ENCODE data around the gene CTAGE4.
"Not testable (repeated sequence)": the region's sequence is repeated elsewhere in the genome, so short reads cannot be mapped to it uniquely, and the experiment has no call there.

Gene CTAGE4

DNA sequence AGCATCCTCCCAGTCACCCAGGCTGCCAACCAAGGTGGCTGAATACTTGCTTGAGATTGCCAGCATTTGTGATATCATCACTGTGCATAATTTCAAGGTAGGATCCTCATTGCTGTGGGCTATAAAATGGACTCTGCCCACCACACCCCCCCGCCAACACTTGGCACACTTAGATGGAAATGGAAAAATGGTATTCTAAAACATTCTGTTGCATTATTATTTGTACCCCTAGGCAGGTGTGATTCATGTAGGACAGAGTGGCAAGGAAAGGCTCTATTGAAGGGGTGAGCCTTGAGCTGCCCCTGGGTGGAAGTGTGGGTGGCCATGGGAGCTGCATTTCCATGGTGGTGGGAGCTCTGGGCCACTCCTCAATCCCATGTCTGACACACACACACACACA, 35.3 kb downstream of the CTAGE4 start:
- not testable (repeated sequence) for DNase-seq (ENCODE audit: low read depth in 2 of 2)

DNA sequence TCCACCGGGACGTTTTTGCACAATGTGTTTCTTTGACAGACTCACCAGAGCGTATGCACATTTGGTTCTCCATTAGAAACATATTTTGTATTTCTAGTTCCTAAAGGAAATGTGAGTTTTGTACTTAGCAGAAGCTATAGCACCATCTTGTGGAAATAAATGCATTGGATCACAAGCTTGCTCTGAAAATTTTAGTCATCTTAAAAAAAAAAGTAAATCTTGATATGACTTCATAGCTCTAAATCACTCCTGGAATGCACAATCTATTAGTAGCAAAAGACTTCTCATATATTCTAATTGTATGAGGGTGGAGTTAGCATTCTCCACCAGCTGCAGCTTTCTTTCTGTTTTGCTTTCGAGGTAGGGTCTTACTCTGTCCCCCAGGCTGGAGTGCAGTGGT, 35.9 kb downstream of the CTAGE4 start:
- not testable (repeated sequence) for DNase-seq (ENCODE audit: low read depth in 2 of 2)

DNA sequence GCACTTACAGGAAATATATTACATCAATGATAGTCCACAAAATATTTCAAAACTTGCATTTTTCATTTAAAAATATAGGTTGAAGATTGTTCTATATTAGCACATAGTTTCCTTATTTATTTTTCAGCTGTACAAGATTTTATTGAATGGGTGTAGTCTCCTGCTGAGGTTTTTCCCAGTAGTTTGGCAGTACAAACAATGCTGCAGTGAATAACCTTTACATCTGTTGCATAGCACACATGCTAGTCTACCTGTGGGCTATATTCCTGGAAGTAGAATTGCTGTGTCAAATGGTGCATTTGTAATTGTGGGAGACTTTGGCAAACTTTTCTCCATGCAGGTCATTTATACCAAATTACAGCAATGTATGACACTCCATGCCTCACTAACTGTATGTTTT, 37.3 kb downstream of the CTAGE4 start:
- DNase-seq (ENCODE audit: low read depth in 2 of 2): not testable (repeated sequence)

DNA sequence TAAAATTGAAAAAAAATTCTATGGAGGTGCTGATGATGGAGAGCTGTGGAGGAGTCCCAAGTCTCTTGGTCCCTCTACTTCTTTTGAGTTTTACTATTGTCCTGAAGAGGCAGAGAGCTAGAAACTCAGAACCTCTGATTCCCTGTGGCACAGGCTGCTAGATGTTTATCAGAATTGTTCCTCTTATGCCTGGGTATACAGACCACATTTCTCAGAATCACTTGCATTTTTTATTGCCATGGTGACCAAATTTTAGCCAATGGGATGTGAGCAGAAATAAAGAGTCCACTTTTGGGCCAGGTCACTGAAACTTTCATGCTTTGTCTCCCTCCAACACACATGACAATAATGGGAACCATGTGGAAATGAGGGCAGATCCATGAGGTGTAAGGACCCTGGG, 40.4 kb downstream of the CTAGE4 start:
- not testable (repeated sequence) for DNase-seq (ENCODE audit: low read depth in 2 of 2)

DNA sequence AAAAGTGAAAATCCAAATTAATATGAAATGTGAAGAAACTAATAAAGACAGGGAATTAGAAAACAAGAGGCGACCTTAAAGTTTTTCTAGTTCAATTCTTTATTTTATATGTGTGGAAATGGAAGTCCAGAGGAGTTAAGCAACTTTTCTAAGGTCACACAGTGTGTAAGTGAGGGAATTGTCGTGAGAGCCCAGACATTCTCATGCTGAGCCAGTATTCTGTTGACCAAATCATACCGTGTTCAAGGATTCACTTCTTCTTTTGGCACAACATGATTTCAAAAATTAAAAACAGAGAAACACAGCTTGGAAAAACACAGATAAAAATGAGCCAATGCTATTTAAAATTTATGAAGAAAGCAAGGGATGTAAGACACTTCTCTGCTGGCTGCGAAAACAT, 43.6 kb downstream of the CTAGE4 start:
- DNase-seq (ENCODE audit: low read depth in 2 of 2): not testable (repeated sequence)

DNA sequence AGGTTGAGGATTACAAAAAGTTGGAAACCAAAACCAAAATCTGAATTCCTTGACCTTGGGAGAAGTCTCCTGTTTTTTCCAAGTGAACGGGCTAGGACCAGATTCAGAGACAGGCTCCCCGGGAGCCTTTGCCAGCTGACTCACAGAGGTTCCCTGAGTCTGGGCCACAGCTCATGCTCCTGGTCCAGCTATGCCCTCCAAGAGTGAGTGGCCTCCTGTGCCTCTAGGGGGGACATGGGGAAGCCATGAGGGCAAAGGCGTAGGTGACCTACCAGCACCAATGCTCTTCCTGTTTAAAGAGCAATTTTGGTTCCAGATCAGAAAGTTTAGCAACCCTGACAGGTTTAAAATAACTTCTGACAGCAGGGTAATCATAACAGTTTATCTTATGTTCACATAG, 45.5 kb downstream of the CTAGE4 start:
- not testable (repeated sequence) for DNase-seq (ENCODE audit: low read depth in 2 of 2)

DNA sequence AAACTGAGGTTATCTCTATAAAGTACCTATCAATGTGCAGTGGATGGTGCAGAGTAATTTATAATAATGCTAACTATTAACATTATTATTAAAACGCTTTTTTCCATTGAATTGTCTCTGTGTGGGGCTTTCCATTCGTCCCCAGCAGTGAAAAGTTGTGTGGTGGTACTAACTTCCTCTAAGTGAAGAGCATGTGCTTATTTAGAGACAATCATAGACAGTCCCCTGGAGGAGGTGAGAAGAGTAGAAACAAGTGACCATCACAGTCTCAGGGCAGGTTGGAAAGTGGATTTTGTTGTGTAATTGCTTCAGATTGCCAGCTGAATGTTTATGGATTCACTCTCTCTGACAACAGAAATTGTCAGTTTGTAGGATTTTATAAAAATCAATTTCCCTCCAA, 47.8 kb downstream of the CTAGE4 start:
- not testable (repeated sequence) for DNase-seq (ENCODE audit: low read depth in 2 of 2)

DNA sequence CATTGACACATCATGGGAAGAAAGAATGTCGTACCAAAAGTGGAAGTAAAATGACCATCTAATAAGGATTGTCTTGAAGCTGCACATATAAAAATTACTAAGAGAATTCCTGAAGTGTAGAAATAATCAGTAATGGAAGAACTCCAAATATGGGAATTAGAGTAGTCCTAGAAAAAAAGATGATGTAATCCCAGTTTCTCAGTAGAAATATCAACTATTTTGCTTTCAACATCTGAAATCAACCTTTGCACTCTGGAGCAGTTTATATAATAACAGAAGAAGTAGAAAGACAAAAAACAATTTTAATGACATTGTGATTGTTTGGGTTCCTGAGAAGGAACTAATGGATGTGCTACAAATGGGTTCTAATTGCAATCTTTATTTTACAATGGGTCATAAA, 49.8 kb downstream of the CTAGE4 start:
- DNase-seq (ENCODE audit: low read depth in 2 of 2): not testable (repeated sequence)

Data from stimulated activated CD4-positive, alpha-beta T cell treated with anti-CD3 and anti-CD28 coated beads, Interleukin-12 subunit alpha, Interleukin-12 subunit beta, amount 100 ng/mL, for 24 hours (primary cell).